ENCODE measurements around the gene ANK3.

The ANK3 gene

DNA sequence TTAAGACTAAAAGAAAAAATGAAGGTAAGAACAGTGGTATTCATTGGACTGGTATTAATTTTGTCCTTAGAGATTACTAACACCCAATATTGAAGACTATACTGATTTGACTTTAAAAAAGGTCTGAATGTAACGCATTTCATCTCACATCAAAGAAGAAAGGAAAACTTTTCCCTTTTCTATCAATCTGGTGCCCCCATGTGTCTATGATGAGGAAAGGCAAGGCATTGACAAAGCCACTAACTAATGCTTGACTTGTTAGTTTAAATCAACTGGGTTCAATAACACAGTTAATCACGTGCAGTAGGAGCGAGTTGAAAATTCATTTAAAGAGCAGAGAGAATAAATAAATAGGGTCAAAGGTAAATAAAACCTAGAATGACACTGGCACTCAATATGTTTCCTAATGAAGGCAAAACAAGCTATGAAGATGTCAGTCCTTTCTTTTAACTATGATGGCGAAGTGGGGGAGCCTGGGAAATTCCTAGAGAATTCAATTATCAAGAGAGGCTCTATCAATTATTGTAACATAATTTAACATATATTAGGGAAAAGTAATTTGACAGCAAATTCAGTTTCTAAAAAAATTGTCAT lies 180.9 kb downstream of the ANK3 start:
- TF ChIP-seq, protein P1, sequence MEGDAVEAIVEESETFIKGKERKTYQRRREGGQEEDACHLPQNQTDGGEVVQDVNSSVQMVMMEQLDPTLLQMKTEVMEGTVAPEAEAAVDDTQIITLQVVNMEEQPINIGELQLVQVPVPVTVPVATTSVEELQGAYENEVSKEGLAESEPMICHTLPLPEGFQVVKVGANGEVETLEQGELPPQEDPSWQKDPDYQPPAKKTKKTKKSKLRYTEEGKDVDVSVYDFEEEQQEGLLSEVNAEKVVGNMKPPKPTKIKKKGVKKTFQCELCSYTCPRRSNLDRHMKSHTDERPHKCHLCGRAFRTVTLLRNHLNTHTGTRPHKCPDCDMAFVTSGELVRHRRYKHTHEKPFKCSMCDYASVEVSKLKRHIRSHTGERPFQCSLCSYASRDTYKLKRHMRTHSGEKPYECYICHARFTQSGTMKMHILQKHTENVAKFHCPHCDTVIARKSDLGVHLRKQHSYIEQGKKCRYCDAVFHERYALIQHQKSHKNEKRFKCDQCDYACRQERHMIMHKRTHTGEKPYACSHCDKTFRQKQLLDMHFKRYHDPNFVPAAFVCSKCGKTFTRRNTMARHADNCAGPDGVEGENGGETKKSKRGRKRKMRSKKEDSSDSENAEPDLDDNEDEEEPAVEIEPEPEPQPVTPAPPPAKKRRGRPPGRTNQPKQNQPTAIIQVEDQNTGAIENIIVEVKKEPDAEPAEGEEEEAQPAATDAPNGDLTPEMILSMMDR (IDR thresholded peaks at IDR 0.05), result peak; percentile 74

DNA sequence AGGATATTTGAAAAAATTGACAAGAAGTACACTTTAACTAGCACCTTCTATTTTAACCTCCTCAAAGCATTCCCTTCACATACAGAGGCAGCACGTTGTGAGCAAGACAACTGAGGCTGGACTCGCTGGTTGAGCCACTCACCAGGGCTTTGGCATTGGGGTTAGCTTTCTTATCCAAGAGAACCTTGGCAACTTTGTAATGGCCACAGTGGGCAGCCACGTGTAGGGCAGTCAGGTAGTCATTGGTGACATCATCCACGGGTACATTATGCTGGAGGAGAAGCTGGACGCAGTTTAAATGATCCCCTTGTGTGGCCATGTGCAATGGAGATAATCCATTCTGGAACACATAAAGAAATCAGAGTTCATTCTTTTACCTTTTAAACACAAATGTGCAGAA lies 181.8 kb downstream of the ANK3 start:
- TF ChIP-seq, protein P1 (IDR thresholded peaks at IDR 0.05), result no peak

DNA sequence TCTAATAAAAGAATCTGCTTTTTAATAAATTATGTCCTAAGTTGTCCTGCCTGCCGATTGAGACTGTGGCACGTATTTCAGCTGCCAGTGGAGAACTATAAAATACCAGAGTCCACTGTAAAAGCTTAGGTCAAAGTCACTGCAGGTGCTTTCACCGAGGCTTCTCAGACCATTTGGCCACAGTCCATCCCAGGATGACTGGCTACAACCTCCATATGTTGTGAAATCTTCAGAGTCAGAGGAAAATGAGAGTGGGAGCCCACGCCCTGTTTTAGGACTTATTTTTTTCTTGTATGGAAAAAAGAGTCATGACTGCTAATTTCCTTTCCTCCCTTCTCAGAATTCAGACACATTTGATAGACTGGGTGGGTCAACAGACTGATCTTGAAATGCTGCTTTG lies 182.9 kb downstream of the ANK3 start:
- TF ChIP-seq, protein P1 (IDR thresholded peaks at IDR 0.05), result no peak

DNA sequence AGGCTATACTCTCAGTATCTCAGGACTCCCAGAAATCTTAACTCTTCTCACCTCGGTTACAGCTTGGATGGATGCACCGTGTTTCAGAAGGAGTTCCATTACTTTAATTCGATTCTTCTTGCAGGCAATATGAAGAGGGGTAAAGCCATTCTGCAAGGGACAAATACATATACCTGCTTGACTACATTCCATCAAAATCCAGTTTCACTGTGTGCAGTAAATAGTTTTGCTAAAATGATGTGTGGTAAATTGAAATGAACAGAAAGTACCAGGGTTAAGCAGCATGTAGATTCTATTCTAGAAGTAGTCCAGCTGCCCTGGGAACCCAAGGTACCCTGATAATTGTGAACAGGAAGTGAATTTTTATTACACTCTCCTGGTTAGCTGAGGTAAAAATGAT lies 183.9 kb downstream of the ANK3 start:
- TF ChIP-seq, protein P1 (IDR thresholded peaks at IDR 0.05), result no peak

DNA sequence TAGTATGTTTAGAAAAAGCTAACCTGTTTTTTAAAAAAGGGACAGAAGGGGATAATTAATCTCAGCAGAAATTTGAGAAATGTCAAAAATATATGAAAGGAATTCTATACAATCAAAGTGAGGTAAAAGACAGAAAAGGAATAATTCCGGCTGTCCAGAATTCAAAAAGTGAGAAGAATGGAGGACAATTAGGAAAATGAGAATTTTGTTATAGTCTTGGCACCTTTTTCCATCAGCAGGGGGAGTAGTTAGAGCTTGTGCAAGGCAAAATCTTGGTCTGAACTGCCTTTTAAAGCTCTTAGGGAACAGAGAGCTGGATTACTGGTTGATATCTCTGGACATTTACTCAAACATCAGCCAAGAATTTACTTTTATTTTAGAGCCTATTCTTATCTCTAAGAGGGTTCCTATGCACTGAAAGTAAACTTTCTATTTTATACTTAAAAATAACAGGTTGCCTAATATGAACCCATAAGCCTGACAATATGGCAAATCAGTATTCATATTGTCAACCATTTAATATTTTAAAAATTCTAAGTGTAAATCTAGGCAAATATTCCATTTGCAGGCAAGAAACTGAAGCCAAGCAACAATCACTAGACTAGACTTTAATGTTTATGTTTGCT lies 185.6 kb downstream of the ANK3 start:
- TF ChIP-seq, protein P1 (IDR thresholded peaks at IDR 0.05), result peak; percentile 67

DNA sequence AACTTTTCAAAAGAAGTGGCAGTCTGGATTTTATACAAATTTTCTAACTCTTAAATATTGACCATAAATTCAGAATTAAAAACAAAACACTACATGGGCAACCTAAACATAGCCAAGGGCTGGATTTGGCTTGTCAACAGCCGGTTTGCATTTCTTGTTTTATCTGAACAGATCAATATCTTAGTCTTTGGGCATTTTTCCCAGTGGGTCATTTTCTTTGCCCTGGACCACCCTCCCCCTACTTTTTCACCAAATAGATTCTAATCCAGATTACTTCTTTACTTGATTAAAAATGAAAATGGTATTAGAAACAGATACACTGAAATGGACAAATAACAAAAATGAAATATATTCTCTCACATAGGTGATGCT lies 189.0 kb downstream of the ANK3 start:
- TF ChIP-seq, protein P1 (IDR thresholded peaks at IDR 0.05), result no peak

DNA sequence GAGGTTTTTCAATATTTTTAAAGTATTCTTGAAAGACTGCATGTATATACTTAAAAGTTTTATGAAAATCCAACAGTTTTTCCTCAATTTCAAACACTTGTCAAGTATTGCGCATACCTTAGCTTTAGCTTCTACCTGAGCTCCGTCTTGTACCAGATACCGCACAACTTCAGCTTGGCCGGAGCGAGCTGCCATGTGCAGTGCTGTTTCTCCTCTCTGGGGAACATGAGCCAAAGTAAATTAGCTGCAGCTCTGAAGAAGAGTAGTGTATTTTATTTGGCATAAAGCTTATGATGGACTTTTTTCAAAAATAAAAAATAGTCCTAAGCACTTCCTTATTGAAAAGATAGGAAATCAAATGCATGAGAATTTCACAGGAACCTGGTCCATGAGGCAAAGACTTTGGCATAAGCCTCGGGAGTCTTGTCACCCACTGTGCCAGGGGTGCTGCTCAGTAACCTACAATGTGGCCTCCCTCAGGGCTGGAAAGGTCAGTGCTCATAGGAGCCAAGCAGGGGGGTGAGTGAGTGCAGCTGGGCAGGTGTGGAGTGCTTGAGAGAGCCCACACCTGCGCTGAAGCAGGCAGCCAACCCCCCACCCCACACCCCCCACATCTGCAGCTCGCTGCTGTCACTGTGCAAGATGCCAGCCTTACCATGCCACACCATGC lies 189.5 kb downstream of the ANK3 start:
- TF ChIP-seq, protein P1 (IDR thresholded peaks at IDR 0.05), result no peak

Data from LNCAP (cell line).